ENCODE measurements around the gene SELENON. TPM values are rescaled to one million over a fixed set of nuclear protein-coding genes. Genes with fewer than 3 reads are reported as not detected.

Gene SELENON
- total and polyA plus RNA-seq, 7 donors, result 25.3 to 104 (median 39.3) TPM

- peak overlapping the region; percentile 73 for H3K4me3 ChIP-seq
- peaks cover 31% of the 10 kb centered on the region for H3K4me1 ChIP-seq
- peak overlapping the region; percentile 92 for H3K27ac ChIP-seq
- WGBS, 3 donors, result 41 to 56% (median 52%) methylated on average over 6 of the region's 6 CpGs
- intact Hi-C loops (cut with DNase I), result no loop called here
- H3K9me3 ChIP-seq, result no peaks in the 10 kb centered on the region
- no peak for TF ChIP-seq CTCF (IDR thresholded peaks at IDR 0.05)
- DNase-seq (no peak), ATAC-seq (no peak)
- no peaks in the 10 kb centered on the region for H3K27me3 ChIP-seq (ENCODE audit: insufficient read depth in 3 of 3, low read length in 2 of 3)
- H3K36me3 ChIP-seq (ENCODE audit: insufficient read depth in 1 of 2, low read depth in 1 of 2), result peaks cover 0 to 37% of the 10 kb centered on the region in 2 donors
Observed at GRCh38 chr1:25818569-25818968, 18.6 kb downstream of the SELENON start.

- no peaks in the 10 kb centered on the region for H3K27me3 ChIP-seq (ENCODE audit: insufficient read depth in 3 of 3, low read length in 2 of 3)
- peak within 1 kb of the TSS; percentile 92 for H3K27ac ChIP-seq
- ATAC-seq (peak; percentile 86 to 93 (median 89)), DNase-seq (peak; percentile 87 to 92)
- intact Hi-C loops (cut with DNase I), result loop anchor here in 1 of 2 donors (10.0 kb wide), 1 partner anchor 175 kb away; the partner anchor contains the start of gene PAFAH2
- H3K4me3 ChIP-seq, result peak within 1 kb of the TSS; percentile 73
- TF ChIP-seq CTCF (IDR thresholded peaks at IDR 0.05), result no peak
- peaks cover 31% of the 10 kb centered on the region for H3K4me1 ChIP-seq
- H3K36me3 ChIP-seq (ENCODE audit: insufficient read depth in 1 of 2, low read depth in 1 of 2), result peaks cover 0 to 31% of the 10 kb centered on the region in 2 donors
- 1% methylated on average over 52 to 64 of the region's 64 CpGs for WGBS, 3 donors
- H3K9me3 ChIP-seq, result no peaks in the 10 kb centered on the region
Observed at GRCh38 chr1:25819491-25820246, 19.7 kb downstream of the SELENON start, which contains the start of gene MTFR1L. Gene MTFR1L, plus strand, starts transcription at chr1:25819954. Its CDS starts 3,151 bp downstream, at chr1:25823105.

- peaks cover 0 to 23% of the 10 kb centered on the region in 2 donors for H3K36me3 ChIP-seq (ENCODE audit: insufficient read depth in 1 of 2, low read depth in 1 of 2)
- H3K9me3 ChIP-seq, result no peaks in the 10 kb centered on the region
- peaks cover 31% of the 10 kb centered on the region for H3K4me1 ChIP-seq
- intact Hi-C loops (cut with DNase I), result loop anchor here in 1 of 2 donors (10.0 kb wide), 1 partner anchor 174 kb away; the partner anchor contains the start of gene PAFAH2
- DNase-seq (peak; percentile 36 to 68), ATAC-seq (peak; percentile 43 to 64 (median 46))
- TF ChIP-seq CTCF (IDR thresholded peaks at IDR 0.05), result no peak
- 1% methylated on average over 54 to 67 of the region's 67 CpGs for WGBS, 3 donors
- H3K4me3 ChIP-seq, result peak overlapping the region; percentile 73
- no peaks in the 10 kb centered on the region for H3K27me3 ChIP-seq (ENCODE audit: insufficient read depth in 3 of 3, low read length in 2 of 3)
- H3K27ac ChIP-seq, result peak overlapping the region; percentile 92
Observed at GRCh38 chr1:25820247-25821111, 20.5 kb downstream of the SELENON start.

GRCh38 chr1:25821112-25821476 lies 21.1 kb downstream of the SELENON start:
- intact Hi-C loops (cut with DNase I), result loop anchor here in 1 of 2 donors (10.0 kb wide), 1 partner anchor 174 kb away; the partner anchor contains the start of gene PAFAH2

More at GRCh38 chr1:25821112-25821476, 21.1 kb downstream of the SELENON start:
- ATAC-seq (no peak), DNase-seq (no peak)
- Histone ChIP-seq H3K27me3 (ENCODE audit: insufficient read depth in 3 of 3, low read length in 2 of 3) (no peaks in the 10 kb centered on the region), H3K36me3 (ENCODE audit: insufficient read depth in 1 of 2, low read depth in 1 of 2) (peaks cover 0 to 21% of the 10 kb centered on the region in 2 donors), H3K4me3 (peak overlapping the region; percentile 73), H3K27ac (peak overlapping the region; percentile 92), H3K4me1 (peaks cover 31% of the 10 kb centered on the region), H3K9me3 (no peaks in the 10 kb centered on the region)
- WGBS, 3 donors, result 17 to 32% (median 18%) methylated on average over 10 of the region's 10 CpGs
- TF ChIP-seq CTCF (IDR thresholded peaks at IDR 0.05), result no peak
